ENCODE measurements around the gene ZNF512. TPM values are rescaled to one million over a fixed set of nuclear protein-coding genes. Genes with fewer than 3 reads are reported as not detected.

Gene ZNF512
- total and polyA plus RNA-seq, 9 of the 15 experiments (the other 6 are each of a cell fraction or from before 2014, with no cell fraction given) = 24.7 to 101 (median 65.9) TPM

DNA sequence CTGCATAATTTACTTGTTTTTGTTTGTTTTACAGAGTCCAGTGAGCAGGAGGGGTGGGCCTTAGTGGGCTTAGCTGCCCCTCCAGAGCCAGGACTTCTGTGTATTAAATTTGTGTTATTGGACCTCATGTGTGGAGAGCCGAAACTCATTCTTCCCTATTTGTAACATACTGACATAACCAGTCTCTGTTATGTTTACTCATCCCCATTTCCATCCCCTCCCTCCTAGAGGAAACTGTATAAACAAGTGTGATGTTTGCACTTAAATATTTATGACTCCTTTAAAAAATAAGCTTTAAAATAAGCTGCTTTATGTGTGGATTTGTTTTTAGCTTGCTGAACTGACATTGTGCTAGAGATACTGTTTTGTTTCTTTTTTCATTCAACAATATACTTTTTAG lies 13.8 kb downstream of the ZNF512 start:
- in situ Hi-C loops (cut with MboI) (no loop called here), intact Hi-C loops (cut with micrococcal nuclease) (no loop called here)
- H3K27ac ChIP-seq (ENCODE audit: extremely low read depth, low read depth, low read length) = no peak overlapping the region
- H3K9me1 ChIP-seq (ENCODE audit: control insufficient read depth, insufficient read depth, low read length) = no peaks in the 10 kb centered on the region
- no peaks in the 10 kb centered on the region for H3K27me3 ChIP-seq (ENCODE audit: control insufficient read depth in 2 of 2, insufficient read depth in 2 of 2, low read length in 2 of 2)
- BruUV-seq (replicated peaks) = no TSS peak
- H3K4me3 ChIP-seq = no peak overlapping the region
- 77% methylated on average over 1 of the region's 1 CpG for WGBS (ENCODE audit: insufficient coverage, low coverage, missing lambda C conversion rate)
- FAIRE-seq = no peak
- peaks cover 12% of the 10 kb centered on the region; the same call in 1 of the 2 replicates for H4K20me1 ChIP-seq (replicated peaks; ENCODE audit: control insufficient read depth, insufficient read depth, low read length)
- H3K4me1 ChIP-seq (replicated peaks in 1 of 2; ENCODE audit: control insufficient read depth in 2 of 2, insufficient read depth in 2 of 2, low read length in 2 of 2) = no peaks in the 10 kb centered on the region
- no peak overlapping the region for H3K9ac ChIP-seq (ENCODE audit: insufficient read depth in 1 of 2, low read depth in 2 of 2, low read length in 2 of 2)
- no peak overlapping the region for H3K4me2 ChIP-seq (ENCODE audit: insufficient read depth, low read length)
- POLR2A ChIA-PET = interaction anchor here (1.0 to 2.8 kb wide), 4 partner anchors 11 to 167 kb away, joined by 3 to 12 read pairs (median 6); no protein-coding TSS in a partner anchor
- peaks cover 86% of the 10 kb centered on the region for H3K79me2 ChIP-seq (ENCODE audit: control insufficient read depth, insufficient read depth, low read length)
- TF ChIP-seq, protein P1, sequence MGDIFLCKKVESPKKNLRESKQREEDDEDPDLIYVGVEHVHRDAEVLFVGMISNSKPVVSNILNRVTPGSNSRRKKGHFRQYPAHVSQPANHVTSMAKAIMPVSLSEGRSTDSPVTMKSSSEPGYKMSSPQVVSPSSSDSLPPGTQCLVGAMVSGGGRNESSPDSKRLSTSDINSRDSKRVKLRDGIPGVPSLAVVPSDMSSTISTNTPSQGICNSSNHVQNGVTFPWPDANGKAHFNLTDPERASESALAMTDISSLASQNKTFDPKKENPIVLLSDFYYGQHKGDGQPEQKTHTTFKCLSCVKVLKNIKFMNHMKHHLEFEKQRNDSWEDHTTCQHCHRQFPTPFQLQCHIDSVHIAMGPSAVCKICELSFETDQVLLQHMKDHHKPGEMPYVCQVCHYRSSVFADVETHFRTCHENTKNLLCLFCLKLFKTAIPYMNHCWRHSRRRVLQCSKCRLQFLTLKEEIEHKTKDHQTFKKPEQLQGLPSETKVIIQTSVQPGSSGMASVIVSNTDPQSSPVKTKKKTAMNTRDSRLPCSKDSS (IDR thresholded peaks at IDR 0.05; ENCODE audit: low read depth, partially characterized antibody) = no peak
- TF ChIP-seq ZNF551 (CRISPR knock-in tag; IDR thresholded peaks at IDR 0.05) = no peak
- no peak for TF ChIP-seq C11orf30 (IDR thresholded peaks at IDR 0.05; ENCODE audit: low read depth)
- no peak for TF ChIP-seq HLTF (IDR thresholded peaks at IDR 0.05)
- TF ChIP-seq ZNF586 (CRISPR knock-in tag; conservative IDR thresholded peaks at IDR 0.05) = no peak
- H3K36me3 ChIP-seq (ENCODE audit: control insufficient read depth, insufficient read depth, low read length) = peaks cover 50% of the 10 kb centered on the region
- 0 out of 2 replicates have a peak, but pooled peaks cover 2% of the 10 kb centered on the region for H3K9me3 ChIP-seq (replicated peaks; ENCODE audit: control insufficient read depth, insufficient read depth, low read depth, low read length)
- CTCF ChIA-PET (ENCODE audit: low intra/inter-chr PET ratio) = no interaction called here
- DNase-seq (ENCODE audit: extremely low read depth in 1 of 4, low spot score in 3 of 4) = no peak
- ATAC-seq = no peak
- H2AFZ ChIP-seq (ENCODE audit: low read depth, low read length) = no peak overlapping the region

DNA sequence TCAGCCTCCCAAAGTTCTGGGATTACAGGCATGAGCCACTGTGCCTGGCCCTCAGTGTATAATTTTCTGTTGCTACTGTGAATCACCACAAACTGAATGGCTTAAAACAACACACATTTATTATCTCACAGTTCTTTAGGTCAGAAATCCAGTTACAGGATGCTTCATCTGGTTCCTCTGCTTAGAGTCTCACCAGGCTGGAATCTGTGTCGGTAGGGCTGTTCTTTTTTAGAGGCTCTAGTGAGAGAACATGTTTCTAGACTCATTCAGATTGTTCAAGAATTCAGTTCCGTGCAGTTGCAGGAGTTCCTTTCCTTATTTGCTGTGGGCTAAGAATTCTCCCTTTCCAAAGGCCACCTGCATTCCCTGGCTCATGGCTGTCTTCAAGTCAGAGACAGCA lies 23.8 kb downstream of the ZNF512 start:
- Histone ChIP-seq H3K4me2 (ENCODE audit: insufficient read depth, low read length) (no peak overlapping the region), H3K9me1 (ENCODE audit: control insufficient read depth, insufficient read depth, low read length) (peaks cover 3% of the 10 kb centered on the region), H3K79me2 (ENCODE audit: control insufficient read depth, insufficient read depth, low read length) (peaks cover 15% of the 10 kb centered on the region; the same call in 2 of the 3 replicates), H2AFZ (ENCODE audit: low read depth, low read length) (no peak overlapping the region), H3K27me3 (ENCODE audit: control insufficient read depth in 2 of 2, insufficient read depth in 2 of 2, low read length in 2 of 2) (no peaks in the 10 kb centered on the region), H3K4me1 (replicated peaks in 1 of 2; ENCODE audit: control insufficient read depth in 2 of 2, insufficient read depth in 2 of 2, low read length in 2 of 2) (no peaks in the 10 kb centered on the region), H3K9me3 (replicated peaks; ENCODE audit: control insufficient read depth, insufficient read depth, low read depth, low read length) (no peaks in the 10 kb centered on the region), H3K4me3 (no peak overlapping the region), H3K9ac (ENCODE audit: insufficient read depth in 1 of 2, low read depth in 2 of 2, low read length in 2 of 2) (no peak overlapping the region), H3K36me3 (ENCODE audit: control insufficient read depth, insufficient read depth, low read length) (peaks cover 78% of the 10 kb centered on the region), H3K27ac (ENCODE audit: extremely low read depth, low read depth, low read length) (no peak overlapping the region), H4K20me1 (replicated peaks; ENCODE audit: control insufficient read depth, insufficient read depth, low read length) (no peaks in the 10 kb centered on the region)
- TF ChIP-seq SOX6 (IDR thresholded peaks at IDR 0.05) = no peak
- ATAC-seq = no peak
- ChIA-PET POLR2A (no interaction called here), CTCF (ENCODE audit: low intra/inter-chr PET ratio) (no interaction called here)
- BruUV-seq (replicated peaks) = no TSS peak
- in situ Hi-C loops (cut with MboI) = no loop called here
- no peak for FAIRE-seq
- WGBS (ENCODE audit: insufficient coverage, low coverage, missing lambda C conversion rate) = 77% methylated on average over 2 of the region's 2 CpGs
- no peak for DNase-seq (ENCODE audit: extremely low read depth in 1 of 4, low spot score in 3 of 4)
- intact Hi-C loops (cut with micrococcal nuclease) = no loop called here

All from K562 (cell line).